NCI-H774 (cell line): ENCODE data around the gene CDK3.

Experiments
- DNase-seq: peaks from one replicate; lab custom pipeline; 2025; lab: John Stamatoyannopoulos, UW

CDK3 gene

GRCh38 chr17:75991396-75991795 lies 9.3 kb upstream of the CDK3 start:
- DNase-seq: no peak

- no peak for DNase-seq
Observed at GRCh38 chr17:75994802-75995370, 5.8 kb upstream of the CDK3 start.

DNA sequence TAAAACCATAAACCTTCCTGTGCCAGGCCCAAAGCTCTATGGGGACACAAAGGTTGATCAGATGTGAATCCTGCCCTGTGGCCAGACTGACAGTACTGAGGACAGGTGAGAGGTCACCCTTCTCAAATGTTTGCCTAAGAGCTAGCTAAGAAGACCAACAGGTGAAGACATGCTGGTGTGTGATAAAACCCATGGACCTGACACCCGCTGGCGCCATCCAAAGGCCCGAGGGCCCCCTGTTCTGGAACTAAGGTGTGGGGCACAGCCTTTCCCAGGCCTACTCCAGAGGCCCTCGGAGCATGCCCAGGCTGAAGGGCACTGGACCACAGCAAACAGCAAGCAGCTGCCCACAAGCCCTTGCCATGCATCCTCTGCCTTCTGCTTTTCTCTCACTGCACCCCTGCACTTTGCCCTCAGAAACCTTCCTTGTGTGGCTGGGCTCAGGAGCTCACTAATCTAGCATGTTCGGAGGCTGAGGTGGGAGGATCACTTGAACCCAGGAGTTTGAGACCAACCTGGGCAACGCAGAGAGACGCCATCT lies 5.2 kb upstream of the CDK3 start:
- no peak for DNase-seq

- no peak for DNase-seq
Observed at GRCh38 chr17:75996665-75997590, 3.7 kb upstream of the CDK3 start.

DNA sequence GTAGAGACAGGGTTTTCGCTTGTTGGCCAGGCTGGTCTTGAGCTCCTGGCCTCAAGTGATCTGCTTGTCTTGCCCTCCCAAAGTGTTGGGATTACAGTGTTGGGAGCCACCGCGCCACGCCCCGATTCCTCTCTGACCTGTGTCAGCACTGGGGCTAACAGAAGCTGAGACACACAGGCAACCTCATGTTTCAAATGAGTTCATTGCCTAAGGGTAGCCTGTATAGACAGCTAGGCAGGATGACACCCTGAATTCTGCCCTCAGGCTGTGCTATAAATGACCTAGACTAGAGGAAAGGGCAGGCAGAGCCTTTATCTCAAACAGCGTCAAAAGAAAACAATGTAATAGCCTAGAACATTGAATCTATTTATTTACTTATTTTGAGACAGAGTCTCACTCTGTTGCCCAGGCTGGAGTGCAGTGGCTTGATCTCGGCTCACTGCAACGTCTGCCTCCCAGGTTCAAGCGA lies 2.3 kb upstream of the CDK3 start:
- DNase-seq: no peak

- peak; percentile 4 for DNase-seq
Observed at GRCh38 chr17:76000016-76000754, 470 bp upstream of the CDK3 start.

DNA sequence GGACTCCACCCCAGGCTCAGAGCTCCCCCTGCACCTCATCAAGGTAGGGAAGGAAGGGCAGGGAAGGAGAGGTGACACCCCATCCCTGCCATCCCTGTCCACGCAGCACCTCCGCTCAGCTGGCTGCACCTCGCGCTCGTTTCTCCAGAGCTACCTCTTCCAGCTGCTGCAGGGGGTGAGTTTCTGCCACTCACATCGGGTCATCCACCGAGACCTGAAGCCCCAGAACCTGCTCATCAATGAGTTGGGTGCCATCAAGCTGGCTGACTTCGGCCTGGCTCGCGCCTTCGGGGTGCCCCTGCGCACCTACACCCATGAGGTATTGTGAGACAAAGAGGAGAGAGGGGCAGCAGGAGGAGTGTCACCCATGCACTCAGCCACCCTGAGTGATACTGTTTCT lies 1.4 kb downstream of the CDK3 start:
- DNase-seq: no peak

GRCh38 chr17:76003915-76004314 lies 3.3 kb downstream of the CDK3 start:
- no peak for DNase-seq

DNA sequence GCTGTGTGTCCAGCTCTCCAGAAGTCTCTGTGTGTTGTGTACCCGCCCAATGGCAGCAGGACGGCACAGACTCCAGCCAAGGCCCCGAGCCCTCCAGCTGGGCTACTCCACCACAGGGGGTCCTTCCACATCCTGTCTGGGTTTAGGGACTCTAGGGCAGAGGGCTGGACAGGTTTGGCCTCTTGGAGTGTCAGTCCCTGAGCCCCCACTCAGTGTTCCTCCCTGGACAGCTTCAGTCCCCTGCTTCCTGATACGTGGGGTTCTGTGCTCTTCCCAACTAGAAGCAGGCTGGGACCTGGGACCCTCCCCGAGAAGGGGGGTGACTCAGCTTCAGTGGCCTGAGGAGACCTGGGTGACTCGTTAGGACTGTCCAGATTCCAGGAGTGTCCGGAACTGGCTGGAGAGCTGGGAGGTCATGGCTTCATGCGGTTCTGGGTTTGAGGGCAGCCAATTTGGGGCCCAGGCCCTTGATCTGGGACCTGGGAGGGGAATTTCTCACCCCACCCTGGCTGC lies 4.2 kb downstream of the CDK3 start:
- no peak for DNase-seq

DNA sequence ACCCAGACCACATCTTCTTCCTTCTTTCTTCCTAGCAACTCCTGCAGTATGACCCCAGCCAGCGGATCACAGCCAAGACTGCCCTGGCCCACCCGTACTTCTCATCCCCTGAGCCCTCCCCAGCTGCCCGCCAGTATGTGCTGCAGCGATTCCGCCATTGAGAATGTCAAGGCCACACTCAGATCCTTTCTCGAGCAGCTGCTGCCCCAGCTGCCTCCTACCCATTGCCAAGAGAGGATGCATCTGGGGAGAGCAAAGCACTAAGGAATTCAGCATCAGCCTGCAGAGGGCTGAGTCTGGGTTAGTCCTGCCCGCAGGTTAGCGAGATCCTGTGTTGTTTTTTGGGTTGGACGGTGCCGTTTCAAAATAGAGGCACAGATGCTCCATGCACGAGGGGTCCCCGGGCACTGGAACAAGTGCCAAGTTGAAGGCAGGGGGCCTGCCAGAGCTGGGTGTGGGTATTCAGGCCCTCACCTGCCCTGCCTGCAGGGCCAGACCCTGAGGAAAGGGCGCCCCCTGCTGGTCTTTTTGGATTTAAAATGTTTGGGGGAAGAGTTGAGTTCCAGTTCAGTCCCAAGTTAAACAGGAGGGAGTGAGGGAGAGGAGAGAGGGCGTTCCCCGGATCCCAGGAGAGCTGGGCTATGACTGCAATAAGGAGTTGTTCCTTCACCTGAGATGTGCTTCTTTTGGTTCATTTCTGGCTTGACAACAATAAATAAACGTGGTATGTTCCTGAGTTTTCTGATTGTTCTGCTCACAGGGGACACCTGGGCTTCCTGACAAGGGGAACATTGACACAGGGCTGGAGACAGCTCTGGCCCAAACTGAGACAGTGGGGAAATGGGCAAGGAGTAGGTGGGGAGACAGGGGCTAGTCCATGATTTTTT lies 4.9 kb downstream of the CDK3 start:
- peak; percentile 64 for DNase-seq

DNA sequence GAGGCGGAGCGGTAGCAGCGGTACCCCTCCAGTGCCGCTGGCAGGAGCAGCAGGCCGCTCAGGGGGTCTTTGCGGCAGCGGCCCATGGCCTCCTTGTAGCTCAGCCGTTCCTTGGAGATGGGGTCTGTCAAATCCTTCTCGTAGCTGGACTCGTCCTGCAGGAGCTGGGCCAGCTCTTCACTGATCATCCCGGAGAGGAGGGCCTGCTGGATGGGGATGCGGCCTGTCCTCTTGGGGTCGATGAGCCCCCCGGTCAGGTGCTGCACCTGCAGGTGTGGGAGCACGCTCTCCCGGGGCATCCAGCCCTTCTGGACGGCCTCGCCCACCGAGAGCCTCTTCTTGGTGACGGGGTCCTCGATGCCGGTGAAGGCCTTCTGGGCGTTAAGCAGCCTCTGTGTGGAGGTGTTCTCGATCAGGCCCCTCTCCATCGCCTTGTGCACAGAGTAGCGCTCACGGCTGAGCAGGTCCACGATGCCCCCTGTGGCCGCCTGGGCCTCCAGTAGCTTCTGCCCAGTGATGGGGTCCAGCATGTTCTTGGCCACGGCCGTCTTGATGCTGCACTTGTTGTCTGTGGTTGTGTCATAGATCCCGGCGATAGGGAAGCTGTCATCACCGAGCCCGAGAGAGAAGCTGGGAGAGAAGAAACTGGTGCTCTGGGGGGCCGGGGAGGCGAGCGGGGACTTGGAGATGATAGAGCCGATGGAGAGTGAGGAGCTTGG lies 6.6 kb downstream of the CDK3 start:
- DNase-seq: no peak

DNA sequence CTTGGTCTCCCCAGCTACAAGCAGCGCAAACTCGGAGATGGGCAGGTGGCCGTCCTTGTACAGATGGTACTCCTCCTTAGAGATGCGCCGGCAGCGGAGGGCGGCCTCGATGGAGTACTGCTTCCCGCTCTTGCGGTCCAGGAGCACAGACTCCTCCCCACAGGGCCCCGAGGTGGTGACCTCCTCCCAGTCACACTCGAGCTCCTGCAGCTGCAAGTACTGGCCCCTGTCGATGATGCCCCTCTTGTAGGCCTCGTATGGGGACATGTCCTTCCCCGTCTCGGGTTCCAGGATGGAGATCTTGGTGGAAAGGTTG lies 7.2 kb downstream of the CDK3 start:
- DNase-seq: no peak

- no peak for DNase-seq
Observed at GRCh38 chr17:76008208-76008607, 7.6 kb downstream of the CDK3 start.

DNA sequence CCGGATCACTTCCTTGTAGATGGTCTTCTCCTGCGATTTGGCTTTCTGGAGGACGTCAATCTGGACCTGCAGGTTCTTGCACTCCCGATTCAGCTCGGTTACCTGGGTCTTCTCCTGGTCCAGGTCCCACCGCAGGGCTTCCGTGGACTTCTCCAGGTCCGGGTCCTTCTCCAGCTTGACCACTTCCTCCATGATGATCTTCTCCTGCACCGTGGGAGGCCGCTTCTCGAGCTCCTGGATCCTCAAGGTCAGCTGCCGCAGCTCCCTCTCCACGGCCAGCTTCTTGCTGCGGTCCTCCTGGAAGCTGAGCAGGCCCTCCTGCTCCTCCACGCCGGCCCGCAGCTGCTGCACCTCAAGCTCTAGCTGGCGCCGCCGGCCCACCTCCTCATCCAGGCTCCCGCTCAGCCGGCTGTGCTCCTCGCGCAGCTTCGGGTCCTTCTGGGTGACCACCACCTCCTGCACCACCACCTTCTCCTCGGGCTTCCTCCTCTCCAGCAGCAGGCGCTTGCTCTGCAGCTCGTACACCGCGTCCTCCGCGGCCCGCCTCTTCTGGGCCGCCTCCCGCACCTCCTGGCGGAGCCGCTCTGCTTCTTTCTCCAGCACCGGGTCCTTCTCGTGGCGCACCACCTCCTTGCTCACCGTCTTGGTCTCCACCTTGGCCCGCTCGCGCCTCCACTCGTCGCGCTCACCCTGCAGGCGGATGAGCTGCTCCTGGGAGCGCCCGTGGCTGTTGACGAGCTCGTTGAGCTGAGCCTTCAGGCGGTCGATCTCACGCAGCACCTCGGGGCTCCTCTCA lies 8.2 kb downstream of the CDK3 start:
- DNase-seq: no peak

- no peak for DNase-seq
Observed at GRCh38 chr17:76009447-76009846, 8.8 kb downstream of the CDK3 start.

DNA sequence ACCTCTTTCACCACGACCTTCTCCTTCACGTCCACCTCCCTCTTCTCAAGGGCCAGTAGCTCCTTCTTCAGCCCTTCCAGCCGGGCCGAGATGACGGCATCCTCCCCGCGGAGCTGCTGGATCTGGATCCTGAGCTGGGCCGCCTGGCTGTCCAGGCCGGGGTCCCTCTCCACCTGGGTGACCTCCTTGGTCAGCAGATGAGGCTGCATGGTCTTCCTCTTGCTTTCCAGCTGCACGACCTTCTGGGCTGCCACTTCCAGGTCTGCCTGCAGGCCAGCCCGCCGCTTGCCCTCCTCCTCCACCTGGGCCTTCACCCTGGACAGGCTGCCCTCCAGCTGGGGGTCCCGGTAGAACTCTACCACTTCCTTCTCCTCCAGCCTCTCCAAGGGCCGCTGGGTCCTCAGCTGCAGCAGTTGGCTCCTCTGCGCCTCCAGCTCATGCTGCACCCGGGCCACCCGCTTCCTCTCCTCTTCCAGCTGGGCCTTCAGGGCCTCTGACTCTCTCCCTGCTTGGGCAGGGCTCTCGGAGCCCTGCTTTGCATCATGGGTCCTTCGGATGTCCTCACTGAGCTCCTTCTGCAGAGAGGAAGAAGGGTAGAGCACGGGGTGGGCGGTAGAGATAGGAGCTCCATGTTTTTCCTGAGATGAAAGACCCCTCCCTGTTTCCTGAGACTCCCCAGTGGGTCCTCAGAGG lies 9.5 kb downstream of the CDK3 start:
- DNase-seq: no peak

- DNase-seq: no peak
Observed at GRCh38 chr17:76011951-76012350, 11.3 kb downstream of the CDK3 start.

GRCh38 chr17:76013377-76013932 lies 12.8 kb downstream of the CDK3 start:
- DNase-seq: no peak
